ENCODE results near the gene INSYN2A.

INSYN2A gene

GRCh38 chr10:127198307-127198706 lies 1.9 kb upstream of the INSYN2A start:
- Histone ChIP-seq H3K4me3 (ENCODE audit: insufficient read depth, low read depth, low read length, poor library complexity, severe bottlenecking) (no peak overlapping the region), H3K9me3 (ENCODE audit: control insufficient read depth, low read length) (no peaks in the 10 kb centered on the region), H3K27ac (ENCODE audit: insufficient read depth, low read length, poor library complexity, severe bottlenecking) (no peak overlapping the region), H3K27me3 (replicated peaks; ENCODE audit: control insufficient read depth, insufficient read depth, low read length, poor library complexity, severe bottlenecking) (peaks cover 10% of the 10 kb centered on the region), H3K36me3 (ENCODE audit: control insufficient read depth, insufficient read depth, low read length) (no peaks in the 10 kb centered on the region), H3K4me1 (ENCODE audit: control insufficient read depth, insufficient read depth, low read length, poor library complexity, severe bottlenecking) (no peaks in the 10 kb centered on the region)
- no peak for DNase-seq

- Histone ChIP-seq H3K27ac (ENCODE audit: insufficient read depth, low read length, poor library complexity, severe bottlenecking) (no peak overlapping the region), H3K9me3 (ENCODE audit: control insufficient read depth, low read length) (no peaks in the 10 kb centered on the region), H3K4me1 (ENCODE audit: control insufficient read depth, insufficient read depth, low read length, poor library complexity, severe bottlenecking) (no peaks in the 10 kb centered on the region), H3K4me3 (ENCODE audit: insufficient read depth, low read depth, low read length, poor library complexity, severe bottlenecking) (no peak overlapping the region), H3K36me3 (ENCODE audit: control insufficient read depth, insufficient read depth, low read length) (no peaks in the 10 kb centered on the region), H3K27me3 (replicated peaks; ENCODE audit: control insufficient read depth, insufficient read depth, low read length, poor library complexity, severe bottlenecking) (peaks cover 10% of the 10 kb centered on the region)
- DNase-seq, result no peak
These were observed 702 bp upstream of the INSYN2A start for GRCh38 chr10:127197154-127197432.

- peaks cover 10% of the 10 kb centered on the region for H3K27me3 ChIP-seq (replicated peaks; ENCODE audit: control insufficient read depth, insufficient read depth, low read length, poor library complexity, severe bottlenecking)
- H3K36me3 ChIP-seq (ENCODE audit: control insufficient read depth, insufficient read depth, low read length), result no peaks in the 10 kb centered on the region
- no peaks in the 10 kb centered on the region for H3K4me1 ChIP-seq (ENCODE audit: control insufficient read depth, insufficient read depth, low read length, poor library complexity, severe bottlenecking)
- DNase-seq, result no peak
- H3K9me3 ChIP-seq (ENCODE audit: control insufficient read depth, low read length), result no peaks in the 10 kb centered on the region
- H3K4me3 ChIP-seq (ENCODE audit: insufficient read depth, low read depth, low read length, poor library complexity, severe bottlenecking), result no peak overlapping the region
- H3K27ac ChIP-seq (ENCODE audit: insufficient read depth, low read length, poor library complexity, severe bottlenecking), result no peak overlapping the region
These were observed 665 bp downstream of the INSYN2A start for GRCh38 chr10:127195571-127196281.

GRCh38 chr10:127195041-127195506 lies 1.3 kb downstream of the INSYN2A start:
- Histone ChIP-seq H3K4me3 (ENCODE audit: insufficient read depth, low read depth, low read length, poor library complexity, severe bottlenecking) (no peak overlapping the region), H3K27ac (ENCODE audit: insufficient read depth, low read length, poor library complexity, severe bottlenecking) (no peak overlapping the region), H3K4me1 (ENCODE audit: control insufficient read depth, insufficient read depth, low read length, poor library complexity, severe bottlenecking) (no peaks in the 10 kb centered on the region), H3K9me3 (ENCODE audit: control insufficient read depth, low read length) (no peaks in the 10 kb centered on the region), H3K27me3 (replicated peaks; ENCODE audit: control insufficient read depth, insufficient read depth, low read length, poor library complexity, severe bottlenecking) (peaks cover 10% of the 10 kb centered on the region), H3K36me3 (ENCODE audit: control insufficient read depth, insufficient read depth, low read length) (no peaks in the 10 kb centered on the region)
- DNase-seq, result no peak

- no peaks in the 10 kb centered on the region for H3K9me3 ChIP-seq (ENCODE audit: control insufficient read depth, low read length)
- no peaks in the 10 kb centered on the region for H3K4me1 ChIP-seq (ENCODE audit: control insufficient read depth, insufficient read depth, low read length, poor library complexity, severe bottlenecking)
These were observed 1.8 kb downstream of the INSYN2A start for GRCh38 chr10:127194599-127194998.

GRCh38 chr10:127194111-127194510 lies 2.3 kb downstream of the INSYN2A start:
- no peaks in the 10 kb centered on the region for H3K36me3 ChIP-seq (ENCODE audit: control insufficient read depth, insufficient read depth, low read length)
- DNase-seq, result no peak
- peaks cover 10% of the 10 kb centered on the region for H3K27me3 ChIP-seq (replicated peaks; ENCODE audit: control insufficient read depth, insufficient read depth, low read length, poor library complexity, severe bottlenecking)
- no peak overlapping the region for H3K27ac ChIP-seq (ENCODE audit: insufficient read depth, low read length, poor library complexity, severe bottlenecking)
- no peak overlapping the region for H3K4me3 ChIP-seq (ENCODE audit: insufficient read depth, low read depth, low read length, poor library complexity, severe bottlenecking)
- no peaks in the 10 kb centered on the region for H3K9me3 ChIP-seq (ENCODE audit: control insufficient read depth, low read length)
- H3K4me1 ChIP-seq (ENCODE audit: control insufficient read depth, insufficient read depth, low read length, poor library complexity, severe bottlenecking), result no peaks in the 10 kb centered on the region

More at GRCh38 chr10:127194599-127194998, 1.8 kb downstream of the INSYN2A start:
- DNase-seq, result no peak
- Histone ChIP-seq H3K36me3 (ENCODE audit: control insufficient read depth, insufficient read depth, low read length) (no peaks in the 10 kb centered on the region), H3K27me3 (replicated peaks; ENCODE audit: control insufficient read depth, insufficient read depth, low read length, poor library complexity, severe bottlenecking) (peaks cover 10% of the 10 kb centered on the region), H3K27ac (ENCODE audit: insufficient read depth, low read length, poor library complexity, severe bottlenecking) (no peak overlapping the region), H3K4me3 (ENCODE audit: insufficient read depth, low read depth, low read length, poor library complexity, severe bottlenecking) (no peak overlapping the region)

- peaks cover 10% of the 10 kb centered on the region for H3K27me3 ChIP-seq (replicated peaks; ENCODE audit: control insufficient read depth, insufficient read depth, low read length, poor library complexity, severe bottlenecking)
- no peak for DNase-seq
These were observed 3.3 kb downstream of the INSYN2A start for GRCh38 chr10:127193125-127193524.

GRCh38 chr10:127190427-127190826 lies 6.0 kb downstream of the INSYN2A start:
- Histone ChIP-seq H3K27me3 (replicated peaks; ENCODE audit: control insufficient read depth, insufficient read depth, low read length, poor library complexity, severe bottlenecking) (peaks cover 4% of the 10 kb centered on the region), H3K36me3 (ENCODE audit: control insufficient read depth, insufficient read depth, low read length) (no peaks in the 10 kb centered on the region), H3K27ac (ENCODE audit: insufficient read depth, low read length, poor library complexity, severe bottlenecking) (no peak overlapping the region), H3K4me3 (ENCODE audit: insufficient read depth, low read depth, low read length, poor library complexity, severe bottlenecking) (no peak overlapping the region), H3K4me1 (ENCODE audit: control insufficient read depth, insufficient read depth, low read length, poor library complexity, severe bottlenecking) (no peaks in the 10 kb centered on the region), H3K9me3 (ENCODE audit: control insufficient read depth, low read length) (no peaks in the 10 kb centered on the region)
- DNase-seq, result no peak

More at GRCh38 chr10:127193125-127193524, 3.3 kb downstream of the INSYN2A start:
- H3K4me1 ChIP-seq (ENCODE audit: control insufficient read depth, insufficient read depth, low read length, poor library complexity, severe bottlenecking), result no peaks in the 10 kb centered on the region
- H3K27ac ChIP-seq (ENCODE audit: insufficient read depth, low read length, poor library complexity, severe bottlenecking), result no peak overlapping the region
- H3K36me3 ChIP-seq (ENCODE audit: control insufficient read depth, insufficient read depth, low read length), result no peaks in the 10 kb centered on the region
- H3K4me3 ChIP-seq (ENCODE audit: insufficient read depth, low read depth, low read length, poor library complexity, severe bottlenecking), result no peak overlapping the region
- no peaks in the 10 kb centered on the region for H3K9me3 ChIP-seq (ENCODE audit: control insufficient read depth, low read length)

GRCh38 chr10:127189226-127189625 lies 7.2 kb downstream of the INSYN2A start:
- no peak overlapping the region for H3K27ac ChIP-seq (ENCODE audit: insufficient read depth, low read length, poor library complexity, severe bottlenecking)
- no peak for DNase-seq

GRCh38 chr10:127186813-127187212 lies 9.6 kb downstream of the INSYN2A start:
- no peaks in the 10 kb centered on the region for H3K27me3 ChIP-seq (replicated peaks; ENCODE audit: control insufficient read depth, insufficient read depth, low read length, poor library complexity, severe bottlenecking)
- H3K4me3 ChIP-seq (ENCODE audit: insufficient read depth, low read depth, low read length, poor library complexity, severe bottlenecking), result no peak overlapping the region
- no peak overlapping the region for H3K27ac ChIP-seq (ENCODE audit: insufficient read depth, low read length, poor library complexity, severe bottlenecking)
- no peak for DNase-seq
- no peaks in the 10 kb centered on the region for H3K36me3 ChIP-seq (ENCODE audit: control insufficient read depth, insufficient read depth, low read length)
- no peaks in the 10 kb centered on the region for H3K4me1 ChIP-seq (ENCODE audit: control insufficient read depth, insufficient read depth, low read length, poor library complexity, severe bottlenecking)
- no peaks in the 10 kb centered on the region for H3K9me3 ChIP-seq (ENCODE audit: control insufficient read depth, low read length)

More at GRCh38 chr10:127189226-127189625, 7.2 kb downstream of the INSYN2A start:
- Histone ChIP-seq H3K36me3 (ENCODE audit: control insufficient read depth, insufficient read depth, low read length) (no peaks in the 10 kb centered on the region), H3K4me3 (ENCODE audit: insufficient read depth, low read depth, low read length, poor library complexity, severe bottlenecking) (no peak overlapping the region), H3K4me1 (ENCODE audit: control insufficient read depth, insufficient read depth, low read length, poor library complexity, severe bottlenecking) (no peaks in the 10 kb centered on the region), H3K9me3 (ENCODE audit: control insufficient read depth, low read length) (no peaks in the 10 kb centered on the region), H3K27me3 (replicated peaks; ENCODE audit: control insufficient read depth, insufficient read depth, low read length, poor library complexity, severe bottlenecking) (no peaks in the 10 kb centered on the region)
